BLaER1 (cell line): ENCODE data around the gene SNRNP27.

Experiments used
- H3K27ac ChIP-seq: shearing (Covaris generic); formaldehyde crosslinking; 2 replicates; pipeline ENCODE4 v1.8.1; 2022
- H3K27me3 ChIP-seq: shearing (Covaris generic); formaldehyde crosslinking; 2 replicates; pipeline ENCODE4 v1.8.1; 2022
- H3K36me3 ChIP-seq: shearing (Covaris generic); formaldehyde crosslinking; 2 replicates; pipeline ENCODE4 v1.8.1; 2022
- H3K4me1 ChIP-seq: shearing (Covaris generic); formaldehyde crosslinking; 2 replicates; pipeline ENCODE4 v1.8.1; 2022
- H3K4me2 ChIP-seq: shearing (Covaris generic); formaldehyde crosslinking; 2 replicates; pipeline ENCODE4 v1.8.1; 2022
- H3K4me3 ChIP-seq: shearing (Covaris generic); formaldehyde crosslinking; 2 replicates; pipeline ENCODE4 v1.8.1; 2022
- H3K9ac ChIP-seq: shearing (Covaris generic); formaldehyde crosslinking; 2 replicates; pipeline ENCODE4 v1.8.1; 2022
- H3K9me3 ChIP-seq: shearing (Covaris generic); formaldehyde crosslinking; 2 replicates; pipeline ENCODE4 v1.8.1; 2022
- H4K20me1 ChIP-seq: shearing (Covaris generic); formaldehyde crosslinking; 2 replicates; pipeline ENCODE4 v1.8.1; 2022
- Cebpa-rat ChIP-seq: shearing (Covaris generic); IDR thresholded peaks from 2 replicates; pipeline ENCODE4 v1.8.1; 2022

Gene SNRNP27

DNA sequence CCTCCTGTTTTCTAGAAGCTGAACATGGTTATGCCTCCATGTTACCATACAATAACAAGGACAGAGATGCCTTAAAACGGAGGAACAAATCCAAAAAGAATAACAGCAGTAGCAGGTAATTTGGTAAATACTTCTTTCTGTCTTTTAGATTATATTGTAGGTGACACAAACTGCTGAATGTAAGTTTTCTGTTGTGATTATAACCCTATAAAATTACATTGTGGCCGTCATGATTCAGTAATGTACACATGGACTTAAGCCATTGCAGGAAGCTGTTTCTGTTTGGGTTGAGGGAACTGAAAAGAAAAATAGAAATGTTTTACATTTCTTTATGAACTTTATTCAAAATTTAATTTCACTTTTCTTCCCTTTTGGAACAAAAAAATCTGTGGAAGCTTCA is 22.4 kb downstream of the SNRNP27 start:
- Histone ChIP-seq H3K4me2 (peak overlapping the region; percentile 100), H3K27ac (no peak overlapping the region), H3K36me3 (no peaks in the 10 kb centered on the region; the same call in 1 of the 2 replicates), H3K4me3 (peak overlapping the region; percentile 89; the same call in 1 of the 2 replicates), H3K9ac (no peak overlapping the region), H3K27me3 (peaks cover 32% of the 10 kb centered on the region), H3K9me3 (no peaks in the 10 kb centered on the region), H3K4me1 (peaks cover 16% of the 10 kb centered on the region), H4K20me1 (peaks cover 19% of the 10 kb centered on the region)
- no peak for TF ChIP-seq Cebpa-rat

DNA sequence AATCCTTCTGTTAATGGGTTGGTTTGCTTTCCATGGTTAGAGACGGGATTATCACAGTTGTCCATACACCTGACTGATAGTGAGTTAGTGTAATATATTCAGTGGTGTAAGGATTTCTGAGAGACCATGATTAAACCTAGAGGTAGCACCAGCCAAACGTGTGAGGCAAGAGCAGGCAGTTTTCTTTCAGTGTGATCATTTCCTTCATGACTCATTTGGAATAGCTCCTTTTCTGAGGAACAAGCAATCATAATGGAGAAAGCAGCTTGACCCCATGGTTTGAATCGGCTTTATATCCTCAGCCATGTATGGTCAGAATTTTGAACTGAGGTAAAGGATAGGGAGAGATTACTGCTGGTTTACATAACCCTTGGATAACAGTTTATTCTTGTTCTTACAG is 24.1 kb downstream of the SNRNP27 start:
- H3K4me1 ChIP-seq, result peaks cover 16% of the 10 kb centered on the region
- H3K27me3 ChIP-seq, result peaks cover 32% of the 10 kb centered on the region
- TF ChIP-seq Cebpa-rat, result no peak
- peaks cover 19% of the 10 kb centered on the region for H4K20me1 ChIP-seq
- no peak overlapping the region for H3K4me2 ChIP-seq
- H3K36me3 ChIP-seq, result 0 out of 2 replicates have a peak, but pooled peaks cover 5% of the 10 kb centered on the region
- H3K27ac ChIP-seq, result no peak overlapping the region
- H3K4me3 ChIP-seq, result no peak overlapping the region
- H3K9me3 ChIP-seq, result no peaks in the 10 kb centered on the region
- no peak overlapping the region for H3K9ac ChIP-seq

DNA sequence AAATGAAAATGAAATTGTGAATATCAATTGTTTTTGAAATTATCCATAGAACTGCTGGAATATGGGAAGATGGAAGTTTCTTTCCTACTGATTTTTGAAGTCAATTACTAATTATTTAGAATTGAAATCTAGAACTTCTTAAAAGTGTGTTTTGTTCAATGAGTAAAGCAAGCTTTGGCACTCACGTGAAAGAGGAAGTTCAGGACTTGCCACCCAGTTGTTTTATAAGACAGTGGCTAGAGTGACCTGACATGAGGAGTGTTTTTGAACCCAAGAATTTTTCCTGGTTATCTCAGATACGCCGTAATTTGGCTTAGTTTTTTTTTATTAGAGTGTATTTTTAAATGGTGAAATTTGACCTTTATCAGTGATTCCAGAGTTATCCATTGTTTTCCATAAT is 24.6 kb downstream of the SNRNP27 start:
- Histone ChIP-seq H3K27ac (no peak overlapping the region), H3K4me1 (peaks cover 15% of the 10 kb centered on the region), H3K4me3 (no peak overlapping the region), H3K27me3 (peaks cover 32% of the 10 kb centered on the region), H3K9ac (no peak overlapping the region), H3K36me3 (0 out of 2 replicates have a peak, but pooled peaks cover 5% of the 10 kb centered on the region), H3K9me3 (no peaks in the 10 kb centered on the region), H3K4me2 (no peak overlapping the region), H4K20me1 (peaks cover 19% of the 10 kb centered on the region)
- no peak for TF ChIP-seq Cebpa-rat

DNA sequence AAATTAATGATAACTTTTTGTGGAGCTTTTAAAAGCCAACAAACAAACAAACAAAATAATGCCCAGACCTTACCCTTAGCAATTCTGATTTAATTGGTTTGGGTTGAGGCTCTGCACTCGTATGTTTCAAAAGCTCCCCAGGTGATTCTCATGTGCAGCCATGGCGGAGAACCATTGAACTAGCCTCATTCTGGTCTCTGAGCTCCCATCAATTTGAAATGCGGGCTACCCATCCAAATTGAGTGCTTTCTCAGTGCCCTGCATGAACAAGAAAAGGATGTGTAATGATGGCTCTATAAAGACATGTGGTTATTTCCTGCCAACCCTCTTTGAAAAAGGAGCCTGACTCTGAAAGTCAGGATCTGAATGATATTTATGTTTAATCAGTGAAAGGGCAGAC is 29.4 kb downstream of the SNRNP27 start:
- no peak overlapping the region for H3K9ac ChIP-seq
- no peaks in the 10 kb centered on the region for H4K20me1 ChIP-seq
- H3K4me2 ChIP-seq, result no peak overlapping the region
- no peak overlapping the region for H3K27ac ChIP-seq
- H3K27me3 ChIP-seq, result no peaks in the 10 kb centered on the region
- no peak for TF ChIP-seq Cebpa-rat
- H3K4me1 ChIP-seq, result no peaks in the 10 kb centered on the region
- H3K36me3 ChIP-seq, result 0 out of 2 replicates have a peak, but pooled peaks cover 5% of the 10 kb centered on the region
- H3K9me3 ChIP-seq, result no peaks in the 10 kb centered on the region
- no peak overlapping the region for H3K4me3 ChIP-seq

DNA sequence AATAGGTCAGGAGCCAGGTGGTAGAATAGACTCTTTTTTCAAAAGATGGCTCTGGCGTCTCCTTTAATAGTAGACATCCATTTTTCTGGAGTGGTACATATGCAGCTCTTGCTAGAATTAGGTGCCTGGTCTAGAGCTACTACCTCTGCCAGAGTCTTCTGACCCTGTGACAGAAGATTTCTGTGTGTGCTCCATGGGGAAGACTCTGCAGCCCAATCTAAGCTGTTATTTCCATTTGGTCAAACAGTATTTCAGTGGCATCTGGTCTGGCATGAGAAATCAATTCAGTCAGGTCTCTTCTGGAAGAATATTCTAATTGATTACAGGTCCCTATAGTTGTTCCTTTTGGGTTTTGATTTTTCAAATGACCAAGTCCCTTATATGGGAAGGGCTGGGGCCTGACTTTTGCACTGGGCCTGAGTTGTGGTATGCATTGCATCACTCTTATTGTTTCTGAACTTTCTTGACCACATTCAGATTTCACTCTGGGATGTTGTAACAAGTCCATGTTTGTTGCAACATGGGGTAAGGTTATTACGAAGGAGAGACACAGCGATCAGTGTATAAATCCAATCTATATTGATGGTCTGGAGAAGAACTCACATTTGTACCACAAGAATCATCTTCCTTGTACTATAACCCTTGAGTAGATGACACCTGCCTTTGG is 33.2 kb downstream of the SNRNP27 start:
- H3K27me3 ChIP-seq, result no peaks in the 10 kb centered on the region
- H3K4me3 ChIP-seq, result no peak overlapping the region
- no peaks in the 10 kb centered on the region for H4K20me1 ChIP-seq
- no peak overlapping the region for H3K9ac ChIP-seq
- H3K27ac ChIP-seq, result no peak overlapping the region
- TF ChIP-seq Cebpa-rat, result no peak
- 0 out of 2 replicates have a peak, but pooled peaks cover 3% of the 10 kb centered on the region for H3K36me3 ChIP-seq
- no peaks in the 10 kb centered on the region for H3K9me3 ChIP-seq
- 0 out of 2 replicates have a peak, but pooled peaks cover 3% of the 10 kb centered on the region for H3K4me1 ChIP-seq
- no peak overlapping the region for H3K4me2 ChIP-seq

DNA sequence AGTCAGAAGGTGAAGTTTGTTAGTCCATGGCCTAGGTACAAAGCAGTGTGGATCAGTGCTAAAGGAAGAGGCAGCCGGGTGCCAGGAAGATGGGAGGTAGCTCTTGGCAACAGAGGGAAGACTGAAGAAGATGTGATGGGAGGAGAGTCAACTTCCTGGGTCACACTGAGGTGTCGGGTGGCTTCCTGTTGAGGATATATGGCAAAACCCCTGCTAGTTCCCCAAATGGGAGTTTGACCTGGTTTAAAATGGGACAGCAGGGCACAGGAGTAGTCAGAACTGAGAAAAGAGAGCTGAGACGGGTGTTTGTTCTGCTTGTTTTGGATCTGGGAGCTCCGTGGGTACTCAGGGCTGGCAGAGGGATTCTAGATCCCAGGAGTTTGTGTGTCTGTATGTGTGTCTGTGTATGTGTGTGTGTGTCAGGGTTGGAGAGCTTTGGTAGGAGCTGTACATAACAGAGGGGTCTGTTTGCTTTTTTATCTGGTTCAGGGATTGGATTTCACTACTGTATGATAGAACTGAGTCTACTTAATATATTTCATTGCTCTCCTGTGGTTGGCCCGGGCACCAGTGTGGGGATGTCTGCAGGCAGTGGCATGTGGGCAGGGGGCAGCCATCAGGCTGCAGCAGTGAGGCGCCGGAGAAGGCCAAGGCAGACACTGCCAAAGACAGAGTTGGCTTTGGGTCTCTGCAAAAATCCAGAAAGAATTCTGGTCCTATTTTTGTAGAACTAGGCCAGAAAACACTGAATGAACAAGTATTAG is 38.3 kb downstream of the SNRNP27 start:
- Histone ChIP-seq H3K36me3 (peaks cover 16% of the 10 kb centered on the region), H3K4me2 (no peak overlapping the region), H3K4me1 (peaks cover 14% of the 10 kb centered on the region), H3K4me3 (no peak overlapping the region), H4K20me1 (no peaks in the 10 kb centered on the region), H3K9ac (no peak overlapping the region), H3K27me3 (no peaks in the 10 kb centered on the region), H3K9me3 (no peaks in the 10 kb centered on the region), H3K27ac (no peak overlapping the region)
- TF ChIP-seq Cebpa-rat, result no peak

DNA sequence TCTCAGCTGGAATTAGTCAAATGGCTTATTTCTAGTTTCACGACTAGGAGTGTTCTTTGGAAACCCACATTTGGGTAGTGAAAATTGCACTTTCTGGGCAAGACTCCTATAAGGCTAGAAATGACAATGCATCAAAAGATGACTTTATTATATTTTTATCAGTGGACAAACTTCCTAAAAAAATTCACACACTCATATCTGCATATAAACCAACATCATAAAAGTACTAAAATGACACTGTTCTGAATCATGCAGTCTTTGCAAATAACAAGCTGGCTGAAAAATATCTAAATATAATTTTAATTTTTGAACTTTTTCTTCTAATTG is 38.8 kb downstream of the SNRNP27 start:
- Histone ChIP-seq H3K9ac (no peak overlapping the region), H3K9me3 (no peaks in the 10 kb centered on the region), H3K27me3 (no peaks in the 10 kb centered on the region), H3K4me2 (no peak overlapping the region), H3K27ac (no peak overlapping the region), H4K20me1 (no peaks in the 10 kb centered on the region), H3K4me1 (peaks cover 14% of the 10 kb centered on the region), H3K4me3 (no peak overlapping the region), H3K36me3 (peaks cover 22% of the 10 kb centered on the region)
- TF ChIP-seq Cebpa-rat, result no peak

DNA sequence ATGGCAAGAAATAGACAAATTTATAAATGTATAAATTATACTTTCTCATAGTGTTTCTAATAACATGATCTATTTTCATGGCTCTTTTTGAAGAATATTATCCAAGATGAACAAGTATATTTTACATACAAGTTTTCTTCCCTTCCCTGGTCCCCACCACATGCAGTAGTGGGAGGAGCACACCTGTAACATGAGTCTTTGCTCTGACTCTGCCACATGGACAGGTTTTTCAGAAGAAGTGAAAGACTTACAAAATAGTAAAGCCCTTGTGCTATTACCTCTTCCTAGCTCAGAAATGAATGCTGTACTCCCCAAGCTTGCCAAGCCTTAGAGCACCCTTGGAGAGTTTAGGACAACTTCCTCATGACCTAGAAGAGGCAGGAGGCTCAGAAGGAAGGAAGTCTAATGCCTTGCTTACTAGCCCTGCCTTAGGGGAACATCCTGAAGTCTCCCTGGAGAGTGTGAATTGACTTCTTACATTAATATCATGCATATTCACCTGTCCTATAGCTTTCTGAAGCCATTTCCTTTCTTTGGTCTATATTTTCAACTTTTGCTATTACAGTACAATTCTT is 39.6 kb downstream of the SNRNP27 start:
- Histone ChIP-seq H4K20me1 (no peaks in the 10 kb centered on the region), H3K36me3 (peaks cover 29% of the 10 kb centered on the region), H3K9me3 (no peaks in the 10 kb centered on the region), H3K4me1 (peaks cover 14% of the 10 kb centered on the region), H3K4me2 (peak overlapping the region; percentile 40), H3K27me3 (no peaks in the 10 kb centered on the region), H3K27ac (no peak overlapping the region), H3K4me3 (no peak overlapping the region), H3K9ac (no peak overlapping the region)
- no peak for TF ChIP-seq Cebpa-rat

DNA sequence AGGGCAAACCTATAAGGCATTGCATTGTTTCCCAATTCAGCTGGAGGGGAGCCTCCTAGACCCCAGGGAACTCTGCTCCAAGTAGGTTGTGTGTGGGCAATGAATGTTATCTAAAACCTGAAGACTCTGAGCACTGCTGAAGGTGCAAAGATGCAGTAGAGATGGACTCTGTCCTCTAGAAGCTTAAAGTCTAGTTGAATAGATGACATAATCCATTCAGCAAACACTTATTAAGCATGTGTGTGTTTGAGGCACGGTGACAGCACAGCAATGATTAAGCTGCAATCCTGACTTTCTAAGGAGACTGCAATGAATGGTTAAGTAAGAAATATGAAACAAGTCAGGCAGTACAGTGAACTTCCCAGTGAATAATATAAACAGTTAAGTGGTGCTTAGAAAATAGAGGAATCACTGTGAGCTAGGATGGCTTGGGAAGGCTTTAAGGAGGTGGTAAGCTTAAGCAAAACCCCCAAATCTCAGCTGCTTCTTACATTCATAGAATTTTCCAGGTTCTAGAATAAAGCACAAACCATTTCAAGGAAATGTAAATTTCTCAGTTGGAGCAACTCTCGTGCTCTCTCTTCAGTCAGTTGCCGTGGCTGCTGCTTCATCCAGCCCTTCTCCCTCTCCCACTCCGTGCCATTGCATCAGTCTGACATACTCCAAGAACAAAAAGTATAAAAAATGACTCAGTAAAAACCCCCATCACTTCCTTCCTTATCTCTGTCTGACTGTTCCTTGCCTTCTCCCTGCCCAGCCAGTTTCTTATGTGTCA is 40.3 kb downstream of the SNRNP27 start:
- Histone ChIP-seq H4K20me1 (no peaks in the 10 kb centered on the region), H3K9me3 (no peaks in the 10 kb centered on the region), H3K27me3 (no peaks in the 10 kb centered on the region), H3K4me3 (no peak overlapping the region), H3K36me3 (peaks cover 36% of the 10 kb centered on the region), H3K4me2 (peak overlapping the region; percentile 40), H3K4me1 (peaks cover 14% of the 10 kb centered on the region), H3K27ac (no peak overlapping the region), H3K9ac (no peak overlapping the region)
- no peak for TF ChIP-seq Cebpa-rat
